Measurements from ENCODE around the gene COBL.
A peak's percentile ranks its signal among the peaks of the same experiment; 100 is the strongest.

Gene COBL

GRCh38 chr7:51067757-51068156 is 248.9 kb downstream of the COBL start:
- H3K4me1 Mint-ChIP-seq, result peaks cover 11% of the 10 kb centered on the region
- H3K27ac Mint-ChIP-seq, result no peak overlapping the region
- no peak overlapping the region for H3K4me3 Mint-ChIP-seq
- peak; percentile 70 to 81 (median 73) for TF ChIP-seq CTCF (IDR thresholded peaks at IDR 0.05; ENCODE audit: unreplicated experiment in 3 of 3)
- peaks cover 3% of the 10 kb centered on the region for H3K36me3 Mint-ChIP-seq (ENCODE audit: low read depth)
- no peaks in the 10 kb centered on the region for H3K9me3 Mint-ChIP-seq
- H3K27me3 Mint-ChIP-seq (ENCODE audit: low read depth), result peaks cover 4% of the 10 kb centered on the region

- H3K9me3 Mint-ChIP-seq, result no peaks in the 10 kb centered on the region
- peaks cover 4% of the 10 kb centered on the region for H3K27me3 Mint-ChIP-seq (ENCODE audit: low read depth)
- H3K4me1 Mint-ChIP-seq, result peaks cover 12% of the 10 kb centered on the region
- H3K4me3 Mint-ChIP-seq, result no peak overlapping the region
- TF ChIP-seq CTCF (IDR thresholded peaks at IDR 0.05; ENCODE audit: unreplicated experiment in 3 of 3), result no peak
- no peak overlapping the region for H3K27ac Mint-ChIP-seq
- peaks cover 3% of the 10 kb centered on the region for H3K36me3 Mint-ChIP-seq (ENCODE audit: low read depth)
Measured at GRCh38 chr7:51067258-51067657, 249.4 kb downstream of the COBL start.

GRCh38 chr7:51066405-51066882 is 250.2 kb downstream of the COBL start:
- Mint-ChIP-seq H3K9me3 (no peaks in the 10 kb centered on the region), H3K4me3 (no peak overlapping the region), H3K4me1 (peaks cover 17% of the 10 kb centered on the region), H3K27me3 (ENCODE audit: low read depth) (peaks cover 4% of the 10 kb centered on the region), H3K27ac (peak overlapping the region; percentile 17 to 59 (median 45)), H3K36me3 (ENCODE audit: low read depth) (peaks cover 3% of the 10 kb centered on the region)
- TF ChIP-seq CTCF (IDR thresholded peaks at IDR 0.05; ENCODE audit: unreplicated experiment in 3 of 3), result no peak

GRCh38 chr7:51065766-51066165 is 250.8 kb downstream of the COBL start:
- peak overlapping the region in 2 of 3 experiments; percentile 45 to 59 for H3K27ac Mint-ChIP-seq
- no peak overlapping the region for H3K4me3 Mint-ChIP-seq
- peaks cover 17% of the 10 kb centered on the region for H3K4me1 Mint-ChIP-seq
- TF ChIP-seq CTCF (IDR thresholded peaks at IDR 0.05; ENCODE audit: unreplicated experiment in 3 of 3), result no peak
- peaks cover 3% of the 10 kb centered on the region for H3K36me3 Mint-ChIP-seq (ENCODE audit: low read depth)
- H3K27me3 Mint-ChIP-seq (ENCODE audit: low read depth), result peaks cover 4% of the 10 kb centered on the region
- no peaks in the 10 kb centered on the region for H3K9me3 Mint-ChIP-seq

GRCh38 chr7:51064688-51065087 is 251.9 kb downstream of the COBL start:
- H3K27me3 Mint-ChIP-seq (ENCODE audit: low read depth), result no peaks in the 10 kb centered on the region
- peaks cover 3% of the 10 kb centered on the region for H3K36me3 Mint-ChIP-seq (ENCODE audit: low read depth)
- H3K4me3 Mint-ChIP-seq, result no peak overlapping the region
- TF ChIP-seq CTCF (IDR thresholded peaks at IDR 0.05; ENCODE audit: unreplicated experiment in 3 of 3), result no peak
- no peak overlapping the region for H3K27ac Mint-ChIP-seq
- H3K9me3 Mint-ChIP-seq, result no peaks in the 10 kb centered on the region
- peaks cover 15% of the 10 kb centered on the region for H3K4me1 Mint-ChIP-seq

GRCh38 chr7:51062222-51062987 is 254.2 kb downstream of the COBL start:
- Mint-ChIP-seq H3K9me3 (no peaks in the 10 kb centered on the region), H3K27me3 (ENCODE audit: low read depth) (no peaks in the 10 kb centered on the region), H3K4me1 (peaks cover 7% of the 10 kb centered on the region), H3K27ac (no peak overlapping the region), H3K36me3 (ENCODE audit: low read depth) (peaks cover 3% of the 10 kb centered on the region), H3K4me3 (no peak overlapping the region)
- no peak for TF ChIP-seq CTCF (IDR thresholded peaks at IDR 0.05; ENCODE audit: unreplicated experiment in 3 of 3)
